Measurements from ENCODE around the gene DIDO1. TPM values are rescaled to one million over a fixed set of nuclear protein-coding genes. Genes with fewer than 3 reads are reported as not detected.

DIDO1 gene
- total RNA-seq, 4 donors from 2014 or later = 72.5 to 143 (median 105) TPM

GRCh38 chr20:62839816-62840215, 86.5 kb downstream of the DIDO1 start:
- no peak for DNase-seq
- Histone ChIP-seq H3K4me3 (no peak overlapping the region), H3K27ac (no peak overlapping the region), H3K27me3 (no peaks in the 10 kb centered on the region), H3K4me1 (peaks cover 0 to 4% (median 0%) of the 10 kb centered on the region in 4 donors), H3K36me3 (no peaks in the 10 kb centered on the region), H3K9me3 (no peaks in the 10 kb centered on the region)
- TF ChIP-seq POLR2A (IDR thresholded peaks at IDR 0.05) = no peak
- TF ChIP-seq CTCF (IDR thresholded peaks at IDR 0.05) = no peak

- TF ChIP-seq CTCF (IDR thresholded peaks at IDR 0.05) (no peak), POLR2A (IDR thresholded peaks at IDR 0.05) (no peak)
- Histone ChIP-seq H3K27me3 (no peaks in the 10 kb centered on the region), H3K4me1 (peaks cover 0 to 4% (median 0%) of the 10 kb centered on the region in 4 donors), H3K4me3 (no peak overlapping the region), H3K36me3 (no peaks in the 10 kb centered on the region), H3K9me3 (no peaks in the 10 kb centered on the region), H3K27ac (peak overlapping the region in 3 of 4 donors; percentile 74 to 94 (median 77))
- no peak for DNase-seq
These were observed 87.0 kb downstream of the DIDO1 start for GRCh38 chr20:62839261-62839660.

- H3K4me1 ChIP-seq = peaks cover 0 to 4% (median under 1%) of the 10 kb centered on the region in 4 donors
- DNase-seq = peak; percentile 87 to 96 (median 92)
- H3K27ac ChIP-seq = peak overlapping the region; percentile 74 to 94 (median 79)
- no peaks in the 10 kb centered on the region for H3K9me3 ChIP-seq
- no peaks in the 10 kb centered on the region for H3K27me3 ChIP-seq
- TF ChIP-seq POLR2A (IDR thresholded peaks at IDR 0.05) (peak in 1 of 2 donors; percentile 66), CTCF (IDR thresholded peaks at IDR 0.05) (peak in 1 of 6 experiments; percentile 21)
- H3K4me3 ChIP-seq = no peak overlapping the region
- H3K36me3 ChIP-seq = no peaks in the 10 kb centered on the region
These were observed 88.0 kb downstream of the DIDO1 start for GRCh38 chr20:62838128-62838891.

GRCh38 chr20:62837790-62838127, 88.5 kb downstream of the DIDO1 start:
- Histone ChIP-seq H3K4me1 (peaks cover 0 to 6% (median 3%) of the 10 kb centered on the region in 4 donors), H3K9me3 (no peaks in the 10 kb centered on the region), H3K36me3 (no peaks in the 10 kb centered on the region), H3K27ac (peak overlapping the region; percentile 74 to 94 (median 79)), H3K4me3 (no peak overlapping the region), H3K27me3 (no peaks in the 10 kb centered on the region)
- DNase-seq = no peak
- TF ChIP-seq CTCF (IDR thresholded peaks at IDR 0.05) (no peak), POLR2A (IDR thresholded peaks at IDR 0.05) (no peak)

- no peak for TF ChIP-seq POLR2A (IDR thresholded peaks at IDR 0.05)
- no peak for DNase-seq
These were observed 89.3 kb downstream of the DIDO1 start for GRCh38 chr20:62836967-62837490.

More at GRCh38 chr20:62836967-62837490, 89.3 kb downstream of the DIDO1 start:
- H3K4me3 ChIP-seq = no peak overlapping the region
- peaks cover 2 to 14% (median 7%) of the 10 kb centered on the region in 4 donors for H3K4me1 ChIP-seq
- H3K27ac ChIP-seq = peak overlapping the region in 2 of 4 donors; percentile 74 to 77
- H3K27me3 ChIP-seq = no peaks in the 10 kb centered on the region
- H3K9me3 ChIP-seq = no peaks in the 10 kb centered on the region
- H3K36me3 ChIP-seq = no peaks in the 10 kb centered on the region

Measured in Peyer's patch (tissue), 4 donors.